K562 (cell line): ENCODE data around the gene FAM50A. TPM values are rescaled to one million over a fixed set of nuclear protein-coding genes. Genes with fewer than 3 reads are reported as not detected.
A peak's percentile ranks its signal among the peaks of the same experiment; 100 is the strongest.

Experiments used
- ATAC-seq: fragments of 200-7000 bp; cut with Tn5 transposase; 3 replicates; pipeline ENCODE4 v1.9.1; 2020; ENCODE audit warnings: moderate library complexity
- BruUV-seq: library from RNA; stranded (reverse); fragments of 400-500 nt; replicated peaks from 2 replicates; lab custom pipeline; 2021; lab: Mats Ljungman, UMichigan
- CTCF ChIA-PET: fragments of 300-600 bp; formaldehyde crosslinking; extraction: SDS; loops from one replicate; lab custom pipeline; 2021; ENCODE audit warnings: low intra/inter-chr PET ratio; lab: Yijun Ruan, JAX
- POLR2A ChIA-PET: fragments of 300-600, 350-650 bp; sonication (Branson Sonifier 250); formaldehyde crosslinking; extraction: SDS; loops from one replicate; lab custom pipeline; 2021; ENCODE audit warnings: antibody characterized with exemption, inconsistent platforms; lab: Yijun Ruan, JAX
- DNase-seq, 4 experiments: peaks; one replicate each; pipeline versions ENCODE4 v3.0.0 to v3.0.0-alpha.2; 2011 to 2018; ENCODE audit warnings: low spot score in 3 of 4, mixed read lengths in 3 of 4; ENCODE audit errors: extremely low read depth in 1 of 4
- FAIRE-seq: peaks from 2 replicates; lab custom pipeline; 2011; peaks lifted over from hg19 to GRCh38; lab: Jason Lieb, UNC
- H2AFZ ChIP-seq: 2 replicates; pipeline ENCODE4 v1.6.0; 2011; ENCODE audit warnings: low read depth, low read length, control low read depth, inconsistent platforms
- H3K27ac ChIP-seq: fragments of 200-600 bp; 3 replicates; pipeline ENCODE4 v1.8.0; 2011; ENCODE audit warnings: low read depth, mild to moderate bottlenecking, control low read depth, inconsistent platforms, low read length, moderate library complexity, mixed read lengths; ENCODE audit errors: extremely low read depth
- H3K27me3 ChIP-seq, 2 experiments: fragments of 300-600 bp in 1 of 2; 2 replicates in 1 of 2; 3 replicates in 1 of 2; pipeline versions ENCODE4 v1.6.0 to v1.8.0; 2011; ENCODE audit warnings: inconsistent platforms in 2 of 2, low read length in 2 of 2, mild to moderate bottlenecking in 1 of 2, mixed read lengths in 1 of 2, moderate library complexity in 1 of 2; ENCODE audit not compliant: control insufficient read depth in 2 of 2, insufficient read depth in 2 of 2
- H3K36me3 ChIP-seq: fragments of 300-600 bp; 3 replicates; pipeline ENCODE4 v1.8.0; 2011; ENCODE audit warnings: mild to moderate bottlenecking, low read length, inconsistent platforms; ENCODE audit not compliant: control insufficient read depth, insufficient read depth
- H3K4me1 ChIP-seq, 2 experiments: fragments of 200-600 bp in 1 of 2; replicated peaks in 1 of 2; 2 replicates in 1 of 2; 3 replicates in 1 of 2; pipeline versions ENCODE4 v1.5.1 to v1.8.0; 2011; ENCODE audit warnings: inconsistent platforms in 2 of 2, low read length in 2 of 2, mild to moderate bottlenecking in 1 of 2, mixed read lengths in 1 of 2, moderate library complexity in 1 of 2; ENCODE audit not compliant: control insufficient read depth in 2 of 2, insufficient read depth in 2 of 2
- H3K4me2 ChIP-seq: 2 replicates; pipeline ENCODE4 v1.6.1; 2011; ENCODE audit warnings: low read length, control low read depth, inconsistent platforms, mixed read lengths; ENCODE audit not compliant: insufficient read depth
- H3K4me3 ChIP-seq: fragments of 200-600 bp; sonication (generic), shearing (Covaris generic); 2 replicates; pipeline ENCODE4 v1.5.1; 2016; ENCODE audit warnings: control low read depth, inconsistent platforms
- H3K79me2 ChIP-seq: fragments of 200-600 bp; 3 replicates; pipeline ENCODE4 v1.8.0; 2011; ENCODE audit warnings: low read length, inconsistent platforms; ENCODE audit not compliant: control insufficient read depth, insufficient read depth
- H3K9ac ChIP-seq, 2 experiments: 2 replicates each; pipeline versions ENCODE4 v1.6.0 to v1.6.1; 2011; ENCODE audit warnings: low read depth in 2 of 2, low read length in 2 of 2, control low read depth in 1 of 2, inconsistent platforms in 1 of 2, mild to moderate bottlenecking in 1 of 2, mixed read lengths in 1 of 2; ENCODE audit not compliant: insufficient read depth in 1 of 2
- H3K9me1 ChIP-seq: one replicate; pipeline ENCODE4 v1.6.0; 2011; ENCODE audit warnings: inconsistent platforms, mild to moderate bottlenecking, low read length, moderate library complexity; ENCODE audit not compliant: control insufficient read depth, insufficient read depth
- H3K9me3 ChIP-seq: replicated peaks from 2 replicates; pipeline ENCODE4 v1.5.1; 2011; ENCODE audit warnings: low read depth, low read length, inconsistent platforms; ENCODE audit not compliant: control insufficient read depth, insufficient read depth
- H4K20me1 ChIP-seq: replicated peaks from 2 replicates; pipeline ENCODE4 v1.6.1; 2011; ENCODE audit warnings: low read length, inconsistent platforms, mixed read lengths; ENCODE audit not compliant: control insufficient read depth, insufficient read depth
- CBFA2T3 ChIP-seq: fragments of 450-650 bp; IDR thresholded peaks from 2 replicates; pipeline ENCODE4 v1.6.1; 2017
- EGR1 ChIP-seq: fragments of 450-650 bp; conservative IDR thresholded peaks from 2 replicates; pipeline ENCODE4 v1.6.1; 2017; ENCODE audit warnings: mild to moderate bottlenecking
- MAZ ChIP-seq, 2 experiments: fragments of 450-650 bp in 1 of 2; sonication (generic) in 1 of 2; formaldehyde crosslinking; IDR thresholded peaks in 1 of 2; conservative IDR thresholded peaks in 1 of 2; 2 replicates each; pipeline versions ENCODE4 v1.4.0 to v1.5.0; 2020; ENCODE audit warnings: mild to moderate bottlenecking in 1 of 2, missing genetic modification reagents in 1 of 2
- NFIC ChIP-seq: fragments of 450-650 bp; IDR thresholded peaks from 2 replicates; pipeline ENCODE4 v1.6.1; 2017; ENCODE audit warnings: mild to moderate bottlenecking, inconsistent platforms
- NRF1 ChIP-seq, 2 experiments: fragments of 450-650 bp; IDR thresholded peaks in 1 of 2; conservative IDR thresholded peaks in 1 of 2; 2 replicates each; pipeline ENCODE4 v1.6.1; 2014; ENCODE audit warnings: mild to moderate bottlenecking in 2 of 2
- PKNOX1 ChIP-seq: fragments of 450-650 bp; IDR thresholded peaks from 2 replicates; pipeline ENCODE4 v1.6.1; 2016
- PML ChIP-seq: IDR thresholded peaks from 2 replicates; pipeline ENCODE4 v1.6.1; 2012; ENCODE audit warnings: low read length, inconsistent platforms
- POLR2G ChIP-seq: fragments of 200-400 bp; formaldehyde crosslinking; IDR thresholded peaks from 2 replicates; pipeline ENCODE4 v1.6.1; 2017; ENCODE audit warnings: low read depth, mild to moderate bottlenecking, antibody characterized with exemption, low read length, moderate library complexity
- VEZF1 ChIP-seq: fragments of 200-800 bp; sonication (Bioruptor generic); IDR thresholded peaks from 2 replicates; pipeline ENCODE4 v1.6.1; 2017; ENCODE audit warnings: missing genetic modification characterization, missing compliant biosample characterization
- ZNF232 ChIP-seq: sonication (generic); formaldehyde crosslinking; IDR thresholded peaks from 2 replicates; pipeline ENCODE4 v1.8.0; 2022; ENCODE audit warnings: mild to moderate bottlenecking, missing genetic modification reagents
- WGBS: fragments of 100-300 bp; shearing (Covaris generic); methylation state at CpG from one replicate; pipeline ENCODE4 v1.1.6; 2016; ENCODE audit warnings: low coverage, mixed read lengths; ENCODE audit not compliant: insufficient coverage; ENCODE audit errors: missing lambda C conversion rate; 5-methylcytosine and 5-hydroxymethylcytosine counted together
- in situ Hi-C: fragments of 300-500 bp; cut with MboI; formaldehyde crosslinking; loops from 4 replicates; pipeline ENCODE4 v1.15.0; 2018; ENCODE audit warnings: inconsistent platforms, mixed read lengths
- intact Hi-C: fragments of 100-400 bp; cut with micrococcal nuclease; formaldehyde crosslinking; loops from 2 replicates; pipeline ENCODE4 v1.14.2; 2022
- polyA plus RNA-seq, 8 experiments: library from polyadenylated mRNA; depleted of rRNA in 4 of 8; stranded (reverse) in 5 of 8; unstranded in 3 of 8; fragments of >200 nt; fragmentation: Nextera tagmentation in 2 of 8; fragmentation: Illumina TruSeq in 1 of 8; extraction: Ambion mirVana in 2 of 8; extraction: Trizol in 1 of 8; gene quantifications; 2 replicates each; pipeline versions ENCODE4 v1.2.1 to v1.2.3, GENCODE V29; 2011 to 2014; ENCODE audit warnings: inconsistent platforms in 1 of 8, missing spikeins in 1 of 8
- total RNA-seq, 7 experiments: library from RNA; depleted of rRNA in 6 of 7; stranded (reverse); fragments of >200 nt in 6 of 7; fragmentation: Illumina TruSeq in 2 of 7; extraction: Trizol in 2 of 7; gene quantifications; 2 replicates each; pipeline versions ENCODE4 v1.2.1 to v1.2.3, GENCODE V29; 2011 to 2021; ENCODE audit warnings: low replicate concordance in 1 of 7

FAM50A gene
- total and polyA plus RNA-seq, 9 of the 15 experiments (the other 6 are each of a cell fraction or from before 2014, with no cell fraction given) = 4.4 to 114 (median 67.3) TPM

DNA sequence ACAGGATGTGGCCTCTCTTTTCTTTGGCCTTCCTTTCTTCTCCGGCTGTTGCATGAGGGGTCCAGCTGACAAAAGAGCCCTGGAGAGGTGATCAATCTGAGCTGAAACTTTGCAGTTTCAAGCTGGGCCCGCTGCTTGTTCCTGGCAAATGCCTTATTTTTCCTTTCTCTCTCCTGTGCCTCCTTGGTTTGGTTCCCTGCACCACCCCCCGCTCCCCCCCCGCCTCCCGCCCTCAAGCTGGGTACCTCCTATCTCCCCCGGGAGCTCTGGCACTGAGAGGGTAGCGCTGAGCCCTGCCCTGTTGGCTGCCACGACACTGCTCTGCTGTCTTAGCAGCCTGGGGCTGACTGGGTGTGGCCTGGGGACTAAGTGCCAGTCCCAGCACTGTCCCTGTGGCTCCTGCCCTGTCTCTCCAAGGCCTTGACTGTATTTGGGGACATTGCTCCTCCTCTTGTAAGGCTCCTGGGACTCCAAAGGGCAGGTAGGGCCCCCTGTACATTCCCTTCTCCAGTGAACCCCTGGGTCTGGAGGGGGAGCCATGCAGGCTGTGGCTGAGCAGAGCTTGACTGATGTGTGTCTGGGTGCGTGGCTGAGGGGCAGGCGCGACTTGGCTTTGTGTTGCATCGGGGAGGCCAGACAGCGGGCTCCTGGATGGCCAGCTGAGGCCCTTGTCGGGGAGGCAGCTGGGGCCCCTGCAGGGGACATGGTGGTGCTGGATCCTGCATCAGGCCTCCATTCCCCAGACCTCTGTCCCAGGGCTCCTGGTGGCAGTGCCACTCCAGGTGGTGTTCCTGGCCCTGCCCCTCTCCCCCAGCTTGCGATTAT is 15.2 kb downstream of the FAM50A start:
- Histone ChIP-seq H4K20me1 (peaks cover 3% of the 10 kb centered on the region; the same call in 1 of the 2 replicates), H3K4me1 (peaks cover 7 to 50% of the 10 kb centered on the region in 2 experiments; a peak in 3 of 5 replicates), H3K27me3 (no peaks in the 10 kb centered on the region), H3K9me1 (no peaks in the 10 kb centered on the region), H3K9me3 (no peaks in the 10 kb centered on the region), H2AFZ (no peak overlapping the region), H3K79me2 (peaks cover 30% of the 10 kb centered on the region), H3K4me3 (peak overlapping the region; percentile 59), H3K4me2 (peak overlapping the region; percentile 81), H3K36me3 (peaks cover 35% of the 10 kb centered on the region; the same call in 2 of the 3 replicates), H3K27ac (peak overlapping the region; percentile 74; the same call in 2 of the 3 replicates), H3K9ac (peak overlapping the region; percentile 66 to 92)
- ATAC-seq (peak; percentile 62), DNase-seq (no peak), FAIRE-seq (no peak)
- CTCF ChIA-PET = no interaction called here
- POLR2A ChIA-PET = interaction anchor here (0.5 to 2.9 kb wide), 13 partner anchors 14 to 1529 kb away, joined by 3 to 11 read pairs (median 5); partner anchors contain the start of genes ATP6AP1, LAGE3 and UBL4A
- intact Hi-C loops (no loop called here), in situ Hi-C loops (no loop called here)
- no TSS peak for BruUV-seq
- WGBS = 8% methylated on average over 4 of the region's 15 CpGs
- TF ChIP-seq MAZ (CRISPR knock-in tag; conservative IDR thresholded peaks at IDR 0.05 in 1 of 2, IDR thresholded peaks at IDR 0.05 in 1 of 2) (0 out of 4 replicates have a peak, but pooled peaks of 1 of the 2 experiments have one; percentile 3), PML (no peak)

- Histone ChIP-seq H3K4me3 (peak overlapping the region; percentile 59), H3K36me3 (peaks cover 40% of the 10 kb centered on the region; the same call in 2 of the 3 replicates), H3K27me3 (no peaks in the 10 kb centered on the region), H4K20me1 (peaks cover 3% of the 10 kb centered on the region; the same call in 1 of the 2 replicates), H3K9me3 (no peaks in the 10 kb centered on the region), H3K9ac (peak overlapping the region; percentile 37 to 92; a peak in 3 of 4 replicates), H3K4me2 (peak overlapping the region; percentile 81), H2AFZ (no peak overlapping the region), H3K79me2 (peaks cover 30% of the 10 kb centered on the region), H3K4me1 (peaks cover 7 to 50% of the 10 kb centered on the region in 2 experiments; a peak in 3 of 5 replicates), H3K9me1 (no peaks in the 10 kb centered on the region), H3K27ac (no peak overlapping the region)
- no peak for FAIRE-seq
- BruUV-seq = no TSS peak
- intact Hi-C loops = no loop called here
- WGBS = 16% methylated on average over 4 of the region's 14 CpGs
- in situ Hi-C loops = no loop called here
- peak; percentile 71 for ATAC-seq
- ChIA-PET CTCF (no interaction called here), POLR2A (interaction anchor here (0.5 to 2.9 kb wide), 9 partner anchors 12 to 1530 kb away, joined by 3 to 11 read pairs (median 4); partner anchors contain the start of gene LAGE3)
- peak; percentile 45 to 62 (median 51) for DNase-seq
- TF ChIP-seq VEZF1 = peak; percentile 65
- TF ChIP-seq ZNF232 (CRISPR knock-in tag) = no peak
- peak; percentile 6; the same call in 1 of the 2 replicates for TF ChIP-seq PKNOX1
- TF ChIP-seq EGR1 = peak; percentile 42; the same call in 1 of the 2 replicates
- TF ChIP-seq CBFA2T3 = peak; percentile 20; the same call in 1 of the 2 replicates
- peak; percentile 37 to 55; a peak in 2 of 4 replicates for TF ChIP-seq NRF1 (conservative IDR thresholded peaks at IDR 0.05 in 1 of 2, IDR thresholded peaks at IDR 0.05 in 1 of 2)
- TF ChIP-seq POLR2G = peak; percentile 42; the same call in 1 of the 2 replicates
- peak; percentile 80 for TF ChIP-seq NFIC
Measured at GRCh38 chrX:154459832-154460231, 15.9 kb downstream of the FAM50A start.
